ENCODE data around the gene RAB7A. TPM values are rescaled to one million over a fixed set of nuclear protein-coding genes. Genes with fewer than 3 reads are reported as not detected.

Gene RAB7A
- total and polyA plus RNA-seq, 10 of the 15 experiments (the other 5 are each of a cell fraction or from before 2014, with no cell fraction given): 40.3 to 212 (median 160) TPM

- Histone ChIP-seq H3K9ac (ENCODE audit: control insufficient read depth, insufficient read depth, low read length) (no peak overlapping the region), H3K4me3 (no peak overlapping the region), H3K36me3 (ENCODE audit: control insufficient read depth in 2 of 2, insufficient read depth in 2 of 2, low read length in 1 of 2) (peaks cover 0 to 2% of the 10 kb centered on the region in 2 experiments; a peak in 2 of 4 replicates), H4K20me1 (ENCODE audit: control insufficient read depth, insufficient read depth) (peaks cover 9% of the 10 kb centered on the region; the same call in 1 of the 2 replicates), H3K4me2 (ENCODE audit: control insufficient read depth, insufficient read depth) (no peak overlapping the region), H3K4me1 (ENCODE audit: control insufficient read depth, insufficient read depth, low read length) (peaks cover 42% of the 10 kb centered on the region), H2AFZ (ENCODE audit: control insufficient read depth, low read depth, low read length) (no peak overlapping the region), H3K27me3 (replicated peaks in 1 of 2; ENCODE audit: control insufficient read depth in 2 of 2, insufficient read depth in 2 of 2, low read length in 1 of 2) (no peaks in the 10 kb centered on the region), H3K9me3 (replicated peaks; ENCODE audit: control insufficient read depth, insufficient read depth, low read length) (no peaks in the 10 kb centered on the region), H3K27ac (ENCODE audit: control insufficient read depth, insufficient read depth) (no peak overlapping the region), H3K79me2 (ENCODE audit: control insufficient read depth, insufficient read depth, low read length) (peaks cover 78% of the 10 kb centered on the region)
- CTCF ChIA-PET: interaction anchor here (0.7 to 1.2 kb wide), 4 partner anchors 90 to 105 kb away, joined by 3 to 7 read pairs (median 3); partner anchors contain the start of gene ACAD9
- FAIRE-seq (no peak), DNase-seq (ENCODE audit: low read depth, low spot score) (no peak), ATAC-seq (no peak)
- SMC1A ChIA-PET (ENCODE audit: uncharacterized antibody, unreplicated experiment): interaction anchor here (1.4 kb wide), 1 partner anchor 104 kb away, joined by 6 read pairs; no protein-coding TSS in a partner anchor
- 86% methylated on average over 3 of the region's 3 CpGs for WGBS (ENCODE audit: insufficient coverage, insufficient replicate concordance, low lambda C conversion rate, missing lambda C conversion rate)
- BruUV-seq (replicated peaks): no TSS peak
- in situ Hi-C loops (cut with MboI): no loop called here
- intact Hi-C loops (cut with micrococcal nuclease; ENCODE audit: unreplicated experiment): loop anchor here (5.0 kb wide), 1 partner anchor 53 kb away; no protein-coding TSS in a partner anchor
- POLR2A ChIA-PET: interaction anchor here (0.7 kb wide), 1 partner anchor 492 kb away, joined by 3 read pairs; no protein-coding TSS in a partner anchor
- RAD21 ChIA-PET (ENCODE audit: unreplicated experiment): no interaction called here
- TF ChIP-seq USF1 (IDR thresholded peaks at IDR 0.05; ENCODE audit: borderline replicate concordance, extremely low read length, insufficient read depth, low read depth, low read length) (no peak), ZNF207 (IDR thresholded peaks at IDR 0.05; ENCODE audit: borderline replicate concordance) (no peak), PBX3 (IDR thresholded peaks at IDR 0.05; ENCODE audit: insufficient replicate concordance, low read depth, low read length) (no peak), CREB1 (IDR thresholded peaks at IDR 0.05; ENCODE audit: low read depth) (no peak), EP300 (IDR thresholded peaks at IDR 0.05; ENCODE audit: borderline replicate concordance in 1 of 2, control insufficient read depth in 1 of 2, low read depth in 2 of 2, low read length in 2 of 2) (no peak), ZBTB33 (IDR thresholded peaks at IDR 0.05) (no peak), DPF2 (IDR thresholded peaks at IDR 0.05) (no peak), POLR2A (IDR thresholded peaks at IDR 0.05; ENCODE audit: low read depth, low read length) (no peak), BHLHE40 (IDR thresholded peaks at IDR 0.05; ENCODE audit: borderline replicate concordance in 1 of 2, low read depth in 2 of 2, low read length in 1 of 2) (no peak), TARDBP (IDR thresholded peaks at IDR 0.05; ENCODE audit: borderline replicate concordance) (no peak), NRF1 (conservative IDR thresholded peaks at IDR 0.05; ENCODE audit: low read depth, low read length) (no peak)
- TF ChIP-seq, protein P1, sequence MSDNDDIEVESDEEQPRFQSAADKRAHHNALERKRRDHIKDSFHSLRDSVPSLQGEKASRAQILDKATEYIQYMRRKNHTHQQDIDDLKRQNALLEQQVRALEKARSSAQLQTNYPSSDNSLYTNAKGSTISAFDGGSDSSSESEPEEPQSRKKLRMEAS (IDR thresholded peaks at IDR 0.05; ENCODE audit: low read depth, low read length): no peak
- TF ChIP-seq, protein P2, sequence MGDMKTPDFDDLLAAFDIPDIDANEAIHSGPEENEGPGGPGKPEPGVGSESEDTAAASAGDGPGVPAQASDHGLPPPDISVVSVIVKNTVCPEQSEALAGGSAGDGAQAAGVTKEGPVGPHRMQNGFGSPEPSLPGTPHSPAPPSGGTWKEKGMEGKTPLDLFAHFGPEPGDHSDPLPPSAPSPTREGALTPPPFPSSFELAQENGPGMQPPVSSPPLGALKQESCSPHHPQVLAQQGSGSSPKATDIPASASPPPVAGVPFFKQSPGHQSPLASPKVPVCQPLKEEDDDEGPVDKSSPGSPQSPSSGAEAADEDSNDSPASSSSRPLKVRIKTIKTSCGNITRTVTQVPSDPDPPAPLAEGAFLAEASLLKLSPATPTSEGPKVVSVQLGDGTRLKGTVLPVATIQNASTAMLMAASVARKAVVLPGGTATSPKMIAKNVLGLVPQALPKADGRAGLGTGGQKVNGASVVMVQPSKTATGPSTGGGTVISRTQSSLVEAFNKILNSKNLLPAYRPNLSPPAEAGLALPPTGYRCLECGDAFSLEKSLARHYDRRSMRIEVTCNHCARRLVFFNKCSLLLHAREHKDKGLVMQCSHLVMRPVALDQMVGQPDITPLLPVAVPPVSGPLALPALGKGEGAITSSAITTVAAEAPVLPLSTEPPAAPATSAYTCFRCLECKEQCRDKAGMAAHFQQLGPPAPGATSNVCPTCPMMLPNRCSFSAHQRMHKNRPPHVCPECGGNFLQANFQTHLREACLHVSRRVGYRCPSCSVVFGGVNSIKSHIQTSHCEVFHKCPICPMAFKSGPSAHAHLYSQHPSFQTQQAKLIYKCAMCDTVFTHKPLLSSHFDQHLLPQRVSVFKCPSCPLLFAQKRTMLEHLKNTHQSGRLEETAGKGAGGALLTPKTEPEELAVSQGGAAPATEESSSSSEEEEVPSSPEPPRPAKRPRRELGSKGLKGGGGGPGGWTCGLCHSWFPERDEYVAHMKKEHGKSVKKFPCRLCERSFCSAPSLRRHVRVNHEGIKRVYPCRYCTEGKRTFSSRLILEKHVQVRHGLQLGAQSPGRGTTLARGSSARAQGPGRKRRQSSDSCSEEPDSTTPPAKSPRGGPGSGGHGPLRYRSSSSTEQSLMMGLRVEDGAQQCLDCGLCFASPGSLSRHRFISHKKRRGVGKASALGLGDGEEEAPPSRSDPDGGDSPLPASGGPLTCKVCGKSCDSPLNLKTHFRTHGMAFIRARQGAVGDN (IDR thresholded peaks at IDR 0.05): no peak
These were observed 58.9 kb downstream of the RAB7A start for GRCh38 chr3:128784843-128785242.

Measured in GM12878 (cell line).